ENCODE measurements around the gene FGFBP3. TPM values are rescaled to one million over a fixed set of nuclear protein-coding genes. Genes with fewer than 3 reads are reported as not detected.

The FGFBP3 gene
- total and polyA plus RNA-seq, 2 donors (not counting 1 experiment from before 2014, with no cell fraction given), result 0.58 to 3.4 TPM

GRCh38 chr10:91864744-91865143 lies 44.5 kb downstream of the FGFBP3 start:
- H3K9me3 Mint-ChIP-seq (ENCODE audit: insufficient read depth), result no peaks in the 10 kb centered on the region
- ATAC-seq (ENCODE audit: low read depth), result no peak
- Histone ChIP-seq H3K9ac (ENCODE audit: low read length) (no peak overlapping the region), H3K79me2 (ENCODE audit: control insufficient read depth, insufficient read depth, low read length) (no peaks in the 10 kb centered on the region), H3K36me3 (replicated peaks in 1 of 2; ENCODE audit: control extremely low read depth in 1 of 2, control insufficient read depth in 1 of 2, extremely low read depth in 1 of 2, insufficient read depth in 2 of 2, low read length in 1 of 2) (peaks cover 16 to 55% of the 10 kb centered on the region in 2 experiments), H3K4me2 (replicated peaks; ENCODE audit: low read depth, low read length, poor library complexity, severe bottlenecking) (no peak overlapping the region), H3K27me3 (replicated peaks in 1 of 4; ENCODE audit: control extremely low read depth in 1 of 4, control insufficient read depth in 3 of 4, insufficient read depth in 4 of 4, low read length in 3 of 4) (no peaks in the 10 kb centered on the region), H2AFZ (ENCODE audit: insufficient read depth, low read depth, low read length, poor library complexity, severe bottlenecking) (no peak overlapping the region), H3K4me1 (ENCODE audit: control insufficient read depth in 2 of 2, insufficient read depth in 2 of 2, low read length in 2 of 2) (no peaks in the 10 kb centered on the region), H3K9me3 (ENCODE audit: control extremely low read depth in 1 of 3, control insufficient read depth in 2 of 3, insufficient read depth in 1 of 3, low read length in 2 of 3) (no peaks in the 10 kb centered on the region), H3K4me3 (ENCODE audit: control extremely low read depth in 1 of 5, extremely low read depth in 1 of 5, insufficient read depth in 1 of 5, low read depth in 2 of 5, low read length in 4 of 5) (no peak overlapping the region), H4K20me1 (ENCODE audit: control insufficient read depth, insufficient read depth, low read length, poor library complexity, severe bottlenecking) (no peaks in the 10 kb centered on the region), H3K27ac (ENCODE audit: low read length in 2 of 2) (no peak overlapping the region)
- H3K27ac Mint-ChIP-seq, result no peak overlapping the region
- DNase-seq, result no peak
- no peak overlapping the region for H3K4me3 Mint-ChIP-seq
- TF ChIP-seq EZH2 (IDR thresholded peaks at IDR 0.05; ENCODE audit: borderline replicate concordance, insufficient read depth, low read depth, low read length, poor library complexity, severe bottlenecking) (no peak), CTCF (IDR thresholded peaks at IDR 0.05) (no peak)
- H3K4me1 Mint-ChIP-seq, result no peaks in the 10 kb centered on the region
- intact Hi-C loops (cut with micrococcal nuclease), result loop anchor here (5.0 kb wide), 2 partner anchors 37 to 48 kb away; no protein-coding TSS in a partner anchor
- H3K27me3 Mint-ChIP-seq, result no peaks in the 10 kb centered on the region
- CTCF ChIA-PET, result interaction anchor here (0.9 to 2.5 kb wide), 3 partner anchors 44 to 48 kb away, joined by 3 to 7 read pairs (median 5); no protein-coding TSS in a partner anchor
- POLR2A ChIA-PET, result no interaction called here
- WGBS (ENCODE audit: insufficient coverage), result no CpG with 5 or more reads among the region's 2 CpGs

DNA sequence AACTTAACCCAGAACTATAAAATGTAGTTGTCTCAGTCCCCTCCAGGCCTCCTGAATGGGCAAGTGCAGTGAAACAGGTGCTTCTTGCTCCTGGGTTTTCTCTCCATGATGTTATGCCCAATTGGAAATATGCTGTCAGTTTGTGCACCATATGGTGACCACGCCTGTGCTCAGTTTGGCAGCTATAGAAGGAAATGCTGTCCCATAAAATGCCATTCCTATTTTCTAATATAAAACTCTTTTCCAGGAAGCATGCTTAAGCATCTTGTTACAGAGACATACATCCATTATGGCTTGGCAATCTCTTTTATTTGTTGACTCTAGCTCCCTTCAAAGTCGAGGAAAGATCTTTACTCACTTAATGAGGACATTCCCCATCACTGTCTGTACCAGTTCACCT lies 45.2 kb downstream of the FGFBP3 start:
- peaks cover 21 to 62% of the 10 kb centered on the region in 2 experiments for H3K36me3 ChIP-seq (replicated peaks in 1 of 2; ENCODE audit: control extremely low read depth in 1 of 2, control insufficient read depth in 1 of 2, extremely low read depth in 1 of 2, insufficient read depth in 2 of 2, low read length in 1 of 2)
- H3K4me2 ChIP-seq (replicated peaks; ENCODE audit: low read depth, low read length, poor library complexity, severe bottlenecking), result no peak overlapping the region
- POLR2A ChIA-PET, result no interaction called here
- H2AFZ ChIP-seq (ENCODE audit: insufficient read depth, low read depth, low read length, poor library complexity, severe bottlenecking), result no peak overlapping the region
- H3K4me1 ChIP-seq (ENCODE audit: control insufficient read depth in 2 of 2, insufficient read depth in 2 of 2, low read length in 2 of 2), result no peaks in the 10 kb centered on the region
- no peaks in the 10 kb centered on the region for H3K9me3 ChIP-seq (ENCODE audit: control extremely low read depth in 1 of 3, control insufficient read depth in 2 of 3, insufficient read depth in 1 of 3, low read length in 2 of 3)
- H3K27ac ChIP-seq (ENCODE audit: low read length in 2 of 2), result no peak overlapping the region
- H3K4me3 ChIP-seq (ENCODE audit: control extremely low read depth in 1 of 5, extremely low read depth in 1 of 5, insufficient read depth in 1 of 5, low read depth in 2 of 5, low read length in 4 of 5), result no peak overlapping the region
- Mint-ChIP-seq H3K27ac (no peak overlapping the region), H3K27me3 (no peaks in the 10 kb centered on the region), H3K4me1 (no peaks in the 10 kb centered on the region), H3K9me3 (ENCODE audit: insufficient read depth) (no peaks in the 10 kb centered on the region), H3K4me3 (no peak overlapping the region)
- ATAC-seq (ENCODE audit: low read depth) (no peak), DNase-seq (no peak)
- CTCF ChIA-PET, result interaction anchor here (0.9 to 2.5 kb wide), 2 partner anchors 44 to 49 kb away, joined by 5 to 7 read pairs; no protein-coding TSS in a partner anchor
- intact Hi-C loops (cut with micrococcal nuclease), result loop anchor here (5.0 kb wide), 1 partner anchor 37 kb away; no protein-coding TSS in a partner anchor
- no peaks in the 10 kb centered on the region for H3K27me3 ChIP-seq (replicated peaks in 1 of 4; ENCODE audit: control extremely low read depth in 1 of 4, control insufficient read depth in 3 of 4, insufficient read depth in 4 of 4, low read length in 3 of 4)
- H3K9ac ChIP-seq (ENCODE audit: low read length), result no peak overlapping the region
- no peaks in the 10 kb centered on the region for H3K79me2 ChIP-seq (ENCODE audit: control insufficient read depth, insufficient read depth, low read length)
- TF ChIP-seq CTCF (IDR thresholded peaks at IDR 0.05) (no peak), EZH2 (IDR thresholded peaks at IDR 0.05; ENCODE audit: borderline replicate concordance, insufficient read depth, low read depth, low read length, poor library complexity, severe bottlenecking) (no peak)
- H4K20me1 ChIP-seq (ENCODE audit: control insufficient read depth, insufficient read depth, low read length, poor library complexity, severe bottlenecking), result no peaks in the 10 kb centered on the region
- WGBS (ENCODE audit: insufficient coverage), result 77% methylated on average over 2 of the region's 2 CpGs
